Glutamatergic neuron (in vitro differentiated cells): ENCODE data around the gene GCNA. TPM values are rescaled to one million over a fixed set of nuclear protein-coding genes. Genes with fewer than 3 reads are reported as not detected.
"Not testable (repeated sequence)": the region's sequence is repeated elsewhere in the genome, so short reads cannot be mapped to it uniquely, and the experiment has no call there.

Experiments
- DNase-seq: peaks from one replicate; pipeline ENCODE4 v3.0.0; 2022
- H3K27ac Mint-ChIP-seq: one replicate; pipeline ENCODE4 v1.8.0; 2020; ENCODE audit warnings: mild to moderate bottlenecking, mixed read lengths, inconsistent platforms; ENCODE audit not compliant: unreplicated experiment
- H3K27me3 Mint-ChIP-seq: one replicate; pipeline ENCODE4 v1.8.0; 2020; ENCODE audit warnings: mild to moderate bottlenecking, moderate library complexity, mixed read lengths, inconsistent platforms; ENCODE audit not compliant: unreplicated experiment
- H3K36me3 Mint-ChIP-seq: one replicate; pipeline ENCODE4 v1.8.0; 2020; ENCODE audit warnings: mild to moderate bottlenecking, mixed read lengths, inconsistent platforms; ENCODE audit not compliant: unreplicated experiment
- H3K4me1 Mint-ChIP-seq: one replicate; pipeline ENCODE4 v1.8.0; 2020; ENCODE audit warnings: mild to moderate bottlenecking, low read depth, mixed read lengths, inconsistent platforms; ENCODE audit not compliant: unreplicated experiment
- H3K4me3 Mint-ChIP-seq: one replicate; pipeline ENCODE4 v1.8.0; 2020; ENCODE audit warnings: mild to moderate bottlenecking, mixed read lengths, inconsistent platforms; ENCODE audit not compliant: unreplicated experiment
- H3K9me3 Mint-ChIP-seq: one replicate; pipeline ENCODE4 v1.8.0; 2020; ENCODE audit warnings: mild to moderate bottlenecking, moderate library complexity, mixed read lengths, inconsistent platforms; ENCODE audit not compliant: unreplicated experiment
- total RNA-seq: library from RNA; stranded (reverse); fragmentation: NEBNext Ultra II Directional; extraction: Animal tissue kit (Norgen Biotek cat#: 25700); gene quantifications from one replicate; pipeline ENCODE4 v1.2.1, GENCODE V29; 2021; ENCODE audit not compliant: unreplicated experiment
- TF ChIP-seq, protein P1 (sequence below): fragments of 200-600 bp; sonication (generic); IDR thresholded peaks from one replicate; pipeline ENCODE4 v1.5.0; 2021; ENCODE audit not compliant: partially characterized antibody, unreplicated experiment

GCNA gene
- total RNA-seq, 1 donor from 2014 or later, result 2.5 TPM

DNA sequence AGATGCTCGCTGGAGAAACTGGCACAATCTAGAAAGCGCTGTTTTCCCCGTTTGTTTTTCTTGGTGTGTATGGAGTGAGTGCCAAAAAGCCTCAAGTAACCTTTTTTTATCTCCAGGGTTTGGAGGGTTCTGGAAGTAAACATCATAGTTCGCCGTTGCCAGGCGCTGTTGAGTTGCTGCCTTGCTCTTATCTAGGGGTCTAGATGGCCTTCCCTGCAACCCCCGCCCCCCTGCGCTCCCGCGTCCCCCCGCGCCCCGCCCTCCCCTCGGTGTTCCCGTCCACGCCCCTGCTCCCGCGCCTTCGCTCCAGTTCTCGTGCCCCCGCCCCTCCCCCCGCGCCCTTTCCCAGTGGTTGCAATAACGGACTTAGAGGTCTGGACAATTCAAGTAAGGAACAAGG is 555 bp upstream of the GCNA start:
- no peak for DNase-seq
- peaks cover 2% of the 10 kb centered on the region for H3K9me3 Mint-ChIP-seq
- no peak overlapping the region for H3K4me3 Mint-ChIP-seq
- TF ChIP-seq, protein P1, sequence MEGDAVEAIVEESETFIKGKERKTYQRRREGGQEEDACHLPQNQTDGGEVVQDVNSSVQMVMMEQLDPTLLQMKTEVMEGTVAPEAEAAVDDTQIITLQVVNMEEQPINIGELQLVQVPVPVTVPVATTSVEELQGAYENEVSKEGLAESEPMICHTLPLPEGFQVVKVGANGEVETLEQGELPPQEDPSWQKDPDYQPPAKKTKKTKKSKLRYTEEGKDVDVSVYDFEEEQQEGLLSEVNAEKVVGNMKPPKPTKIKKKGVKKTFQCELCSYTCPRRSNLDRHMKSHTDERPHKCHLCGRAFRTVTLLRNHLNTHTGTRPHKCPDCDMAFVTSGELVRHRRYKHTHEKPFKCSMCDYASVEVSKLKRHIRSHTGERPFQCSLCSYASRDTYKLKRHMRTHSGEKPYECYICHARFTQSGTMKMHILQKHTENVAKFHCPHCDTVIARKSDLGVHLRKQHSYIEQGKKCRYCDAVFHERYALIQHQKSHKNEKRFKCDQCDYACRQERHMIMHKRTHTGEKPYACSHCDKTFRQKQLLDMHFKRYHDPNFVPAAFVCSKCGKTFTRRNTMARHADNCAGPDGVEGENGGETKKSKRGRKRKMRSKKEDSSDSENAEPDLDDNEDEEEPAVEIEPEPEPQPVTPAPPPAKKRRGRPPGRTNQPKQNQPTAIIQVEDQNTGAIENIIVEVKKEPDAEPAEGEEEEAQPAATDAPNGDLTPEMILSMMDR, result no peak
- no peaks in the 10 kb centered on the region for H3K36me3 Mint-ChIP-seq
- no peak overlapping the region for H3K27ac Mint-ChIP-seq
- no peaks in the 10 kb centered on the region for H3K4me1 Mint-ChIP-seq
- no peaks in the 10 kb centered on the region for H3K27me3 Mint-ChIP-seq

DNA sequence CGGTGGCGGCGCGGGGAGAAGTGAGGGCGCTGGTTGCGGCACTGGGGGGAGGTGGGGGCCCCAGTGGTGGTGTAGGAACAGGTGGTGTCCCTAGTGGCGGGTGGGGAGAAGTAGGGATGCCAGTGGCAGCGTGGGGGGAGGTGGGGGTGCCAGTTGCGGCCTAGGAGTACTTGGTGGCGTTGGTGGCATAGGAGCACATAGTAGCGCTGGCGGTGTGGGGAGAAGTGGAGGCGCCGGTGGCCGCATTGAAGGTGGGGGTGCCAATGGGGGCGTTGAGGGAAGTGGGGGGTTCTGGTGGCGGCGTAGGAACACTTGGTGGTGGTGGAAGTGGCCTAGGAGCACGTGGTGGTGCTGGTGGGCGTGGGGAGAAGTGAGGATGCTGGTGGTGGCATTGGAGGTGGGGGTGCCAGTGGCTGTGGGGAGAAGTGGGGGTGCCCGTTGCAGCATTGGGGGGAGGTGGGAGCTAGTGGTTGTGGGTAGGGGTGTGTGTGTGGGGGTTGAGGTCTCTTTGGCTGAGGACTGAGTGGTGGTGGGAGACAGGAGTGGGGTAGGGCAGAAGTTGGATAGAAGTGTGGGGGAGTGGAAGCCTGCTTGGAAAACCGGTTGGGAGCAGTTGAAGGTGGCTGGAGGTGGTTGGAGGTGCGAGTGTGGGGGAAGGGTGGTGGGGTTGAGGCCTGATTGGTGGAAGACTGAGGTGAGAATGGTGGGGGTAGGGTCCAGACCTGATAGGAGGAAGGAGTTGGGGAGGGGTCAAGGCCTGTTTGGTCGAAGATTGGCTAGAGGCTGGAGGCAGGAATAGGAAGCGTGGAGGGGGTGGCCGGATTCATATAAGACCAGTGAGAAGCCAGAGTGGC is 1.1 kb downstream of the GCNA start:
- TF ChIP-seq, protein P1, result no peak
- DNase-seq, result no peak
- no peak overlapping the region for H3K27ac Mint-ChIP-seq
- no peaks in the 10 kb centered on the region for H3K4me1 Mint-ChIP-seq
- no peak overlapping the region for H3K4me3 Mint-ChIP-seq
- no peaks in the 10 kb centered on the region for H3K36me3 Mint-ChIP-seq
- H3K9me3 Mint-ChIP-seq, result peaks cover 2% of the 10 kb centered on the region
- H3K27me3 Mint-ChIP-seq, result no peaks in the 10 kb centered on the region

DNA sequence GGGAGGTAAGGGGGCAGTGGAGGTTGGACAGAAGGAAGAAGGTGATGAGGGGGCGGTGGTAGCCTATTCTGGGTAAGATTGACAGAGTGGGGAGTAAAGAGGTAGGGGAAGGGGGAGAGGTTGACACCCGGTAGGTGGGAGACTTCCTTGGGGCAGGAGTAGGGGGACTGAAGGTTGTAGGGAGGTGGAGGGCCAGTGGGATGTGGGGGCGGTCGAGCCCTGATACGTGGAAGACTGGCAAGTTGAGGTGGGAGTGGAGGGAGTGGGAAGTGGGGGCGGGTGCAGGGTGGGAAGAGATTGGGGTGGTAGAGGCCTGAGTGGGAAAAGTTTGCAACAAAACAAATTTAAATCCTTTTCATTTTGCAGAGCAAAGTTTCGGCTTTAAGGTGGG is 1.7 kb downstream of the GCNA start:
- no peak overlapping the region for H3K27ac Mint-ChIP-seq
- no peaks in the 10 kb centered on the region for H3K4me1 Mint-ChIP-seq
- no peaks in the 10 kb centered on the region for H3K27me3 Mint-ChIP-seq
- TF ChIP-seq, protein P1, result no peak
- no peak overlapping the region for H3K4me3 Mint-ChIP-seq
- no peaks in the 10 kb centered on the region for H3K36me3 Mint-ChIP-seq
- H3K9me3 Mint-ChIP-seq, result peaks cover 2% of the 10 kb centered on the region
- DNase-seq, result no peak

DNA sequence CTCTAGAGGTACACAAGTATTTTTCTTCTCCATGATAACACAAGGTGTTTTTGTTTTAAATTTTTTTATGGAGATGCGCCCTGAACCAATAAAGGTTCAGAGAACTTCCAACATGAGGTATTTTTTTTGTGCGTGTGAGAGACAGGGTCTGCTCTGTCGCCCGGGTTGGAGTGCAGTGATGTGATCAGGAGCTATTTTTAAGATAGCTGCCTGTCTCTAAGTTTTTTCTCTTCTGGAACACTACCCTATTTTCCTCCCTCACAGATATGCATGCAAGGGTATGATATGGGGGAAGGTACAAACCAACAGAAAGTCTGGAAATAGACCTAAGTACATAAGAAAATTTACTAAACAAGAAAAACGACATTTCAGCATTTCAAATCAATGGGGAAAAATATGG is 3.0 kb downstream of the GCNA start:
- Mint-ChIP-seq H3K36me3 (no peaks in the 10 kb centered on the region), H3K4me1 (no peaks in the 10 kb centered on the region), H3K27ac (no peak overlapping the region), H3K4me3 (no peak overlapping the region), H3K9me3 (peaks cover 2% of the 10 kb centered on the region), H3K27me3 (no peaks in the 10 kb centered on the region)
- TF ChIP-seq, protein P1, result no peak
- DNase-seq, result no peak

DNA sequence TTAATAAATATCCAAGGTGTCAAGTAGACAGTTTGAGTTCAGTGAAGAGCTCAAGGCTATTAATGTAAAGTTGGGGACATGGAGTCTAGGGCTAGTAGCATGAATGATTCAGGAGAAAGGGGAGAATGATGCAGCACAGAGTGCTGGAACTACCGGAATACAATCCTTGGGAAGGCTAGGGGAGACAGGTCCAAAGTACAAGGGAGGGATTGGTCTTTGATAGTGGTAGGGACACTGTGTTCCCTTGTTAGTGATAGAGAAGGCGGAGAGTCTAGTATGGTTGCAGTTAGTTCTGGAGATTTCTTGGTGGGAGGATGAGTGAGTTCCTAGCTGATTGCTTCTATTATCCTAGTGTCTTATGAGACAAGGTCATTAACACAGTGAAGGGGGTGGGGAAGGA is 8.7 kb downstream of the GCNA start:
- H3K27me3 Mint-ChIP-seq, result no peaks in the 10 kb centered on the region
- no peak for DNase-seq
- H3K4me3 Mint-ChIP-seq, result no peak overlapping the region
- H3K9me3 Mint-ChIP-seq, result peaks cover 3% of the 10 kb centered on the region
- H3K36me3 Mint-ChIP-seq, result no peaks in the 10 kb centered on the region
- TF ChIP-seq, protein P1, result no peak
- no peak overlapping the region for H3K27ac Mint-ChIP-seq
- no peaks in the 10 kb centered on the region for H3K4me1 Mint-ChIP-seq

DNA sequence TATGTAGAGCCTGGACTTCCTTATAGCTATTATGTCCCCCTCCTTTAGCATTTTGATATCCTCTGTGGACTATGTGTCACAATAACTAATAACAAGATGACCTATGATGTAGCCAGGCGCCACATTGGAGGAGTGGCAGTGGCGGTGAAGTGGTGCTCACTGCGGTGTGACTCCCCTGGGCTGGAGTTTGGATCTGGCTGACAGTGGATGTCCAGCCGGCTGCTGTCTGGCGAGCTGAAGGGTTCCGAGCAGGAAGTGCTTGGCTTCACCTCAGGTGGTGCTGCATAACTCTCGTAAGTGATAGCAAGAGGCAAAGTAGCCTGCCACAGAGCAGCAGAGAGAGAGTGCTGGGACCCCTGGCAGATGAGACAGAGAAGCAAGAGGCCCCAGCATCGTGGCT is 15.0 kb downstream of the GCNA start:
- H3K36me3 Mint-ChIP-seq, H3K27ac Mint-ChIP-seq, H3K27me3 Mint-ChIP-seq, H3K4me3 Mint-ChIP-seq, H3K9me3 Mint-ChIP-seq, H3K4me1 Mint-ChIP-seq, DNase-seq: not testable (repeated sequence)
